Tibial nerve (tissue), 3 donors: Measurements from ENCODE around the gene SLC16A11.

ENCODE experiments used
- CTCF ChIP-seq, 5 experiments: fragments of 200-600 bp in 3 of 5; fragments of 450-650 bp in 2 of 5; sonication (generic) in 3 of 5; IDR thresholded peaks; one replicate each; pipeline ENCODE4 v1.5.1; 2016 to 2019; ENCODE audit warnings: antibody characterized with exemption in 5 of 5, mild to moderate bottlenecking in 3 of 5, moderate library complexity in 2 of 5
- POLR2A ChIP-seq, 2 donors: fragments of 450-650 bp; IDR thresholded peaks; one replicate each; pipeline ENCODE4 v1.6.1; 2017; ENCODE audit warnings: antibody characterized with exemption in 2 of 2, mild to moderate bottlenecking in 2 of 2, moderate library complexity in 2 of 2

- TF ChIP-seq CTCF (IDR thresholded peaks at IDR 0.05): no peak
- TF ChIP-seq POLR2A (IDR thresholded peaks at IDR 0.05): no peak
Observed at GRCh38 chr17:6994666-6995256, 49.1 kb downstream of the SLC16A11 start.
